A549 treated with Mapracorat at 1 μM for 4 hours (cell line): ENCODE measurements around the gene TSPAN16. TPM values are rescaled to one million over a fixed set of nuclear protein-coding genes. Genes with fewer than 3 reads are reported as not detected.

Experiments
- total RNA-seq: library from RNA; stranded (reverse); fragments of 200-300 nt; extraction: Qiagen RNA extraction; gene quantifications from 5 replicates; pipeline ENCODE4 v1.2.3, GENCODE V29; 2022

The TSPAN16 gene
- not detected in 5 replicates for total RNA-seq

DNA sequence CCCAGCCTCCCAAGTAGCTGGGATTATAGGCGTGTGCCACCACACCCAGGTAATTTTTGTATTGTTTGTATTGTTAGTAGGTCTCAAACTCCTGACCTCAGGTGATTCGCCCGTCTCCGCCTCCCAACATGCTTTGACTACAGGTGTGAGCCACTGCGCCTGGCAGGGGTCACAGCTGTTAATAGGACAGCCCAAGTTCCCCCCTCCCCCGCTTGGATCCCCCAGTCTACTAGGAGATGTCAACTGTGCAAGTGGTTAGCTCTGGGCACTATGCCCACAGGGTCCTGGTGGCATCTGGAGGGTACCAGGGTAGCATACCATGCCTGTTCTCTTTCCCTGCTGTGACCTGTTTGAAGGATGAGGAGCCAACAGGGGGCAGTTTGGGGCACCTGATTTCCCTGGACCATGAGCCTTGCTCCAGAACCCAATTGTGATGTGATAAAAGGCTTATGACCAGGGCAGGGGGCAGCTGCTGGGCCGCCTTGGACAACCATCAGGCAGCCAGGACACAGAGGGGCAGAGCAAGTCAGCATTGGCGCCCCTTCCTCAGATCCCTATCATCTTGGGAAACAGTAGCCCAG lies at the start of gene TSPAN16:
TSPAN16 (plus strand) TSS at position 496 of the 581 bp plus-strand sequence. CDS start 138 bp downstream, outside the sequence.

GRCh38 chr19:11261971-11262839 lies 33.8 kb upstream of the TSPAN16 start, which contains the start of gene DOCK6:
TSS of gene DOCK6 (minus strand) at chr19:11262524. CDS start at chr19:11262440, 84 bp downstream.

GRCh38 chr19:11339254-11340098 lies 43.5 kb downstream of the TSPAN16 start, which contains the start of gene RAB3D:
TSS of gene RAB3D (minus strand) at chr19:11339657. CDS start at chr19:11337399, 2,258 bp downstream.

GRCh38 chr19:11346104-11346940 lies 50.4 kb downstream of the TSPAN16 start, which contains the start of the genes CCDC159 and TMEM205:
TSS of gene CCDC159 (plus strand) at chr19:11346519. CDS start at chr19:11346607, 88 bp downstream.
TSS of gene TMEM205 (minus strand) at chr19:11346268. CDS start at chr19:11345619, 649 bp downstream.

DNA sequence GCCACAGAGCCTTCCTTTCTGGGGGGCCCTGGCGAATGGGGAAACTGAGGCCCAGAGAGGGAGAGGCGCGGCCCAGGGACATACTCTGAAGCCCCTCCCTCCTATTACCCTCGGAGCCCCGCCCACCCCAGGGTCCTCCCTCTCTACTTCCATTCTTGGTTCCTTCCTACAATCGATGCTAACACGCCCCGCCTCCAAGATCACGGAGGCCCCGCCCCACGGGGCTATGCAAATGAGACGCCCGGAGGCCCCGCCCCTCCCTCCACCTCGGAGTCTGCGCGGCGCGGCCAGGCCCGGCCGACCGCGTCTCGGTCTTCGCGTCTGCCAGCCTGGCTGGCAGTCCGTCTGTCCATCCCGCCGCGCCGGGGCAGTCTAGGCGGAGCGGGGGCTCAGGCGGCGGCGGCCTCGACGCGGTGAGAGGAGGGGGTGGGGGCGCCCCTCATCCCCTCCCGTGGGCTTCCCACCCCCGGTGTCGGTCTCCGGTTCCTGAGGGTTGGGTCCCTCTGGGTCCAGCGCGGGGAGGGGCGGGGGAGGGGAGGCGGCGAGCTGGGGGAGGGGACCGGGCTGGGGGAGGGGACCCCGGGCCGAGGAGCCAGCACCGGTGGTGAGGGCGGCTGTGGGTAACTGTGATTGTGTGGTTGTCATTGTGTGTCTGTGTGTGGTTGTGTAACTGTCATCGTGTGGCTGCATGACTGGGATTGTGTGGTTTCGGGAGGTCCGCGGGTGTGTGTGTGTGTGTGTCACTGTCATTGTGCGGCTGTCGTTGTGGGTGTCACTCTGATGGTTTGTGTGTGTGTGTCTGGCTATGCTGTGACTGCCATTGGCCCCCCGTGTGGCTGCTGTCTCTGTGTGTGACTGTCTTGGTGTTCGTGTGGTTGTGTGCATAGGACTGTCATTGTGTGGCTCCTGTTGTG lies 59.5 kb downstream of the TSPAN16 start, which contains the start of gene PLPPR2:
PLPPR2 (plus strand) TSS at position 273 of the 914 bp plus-strand sequence. CDS start 2,242 bp downstream, outside the sequence.

Other genes with a start within 250 kb of the TSPAN16 start
- 20.6 to 29.6 TPM (median 27.1 TPM) in 5 replicates for gene LDLR, start 206.7 kb upstream of the TSPAN16 start, total RNA-seq
- 14.5 to 21.4 TPM (median 18.8 TPM) in 5 replicates for gene SPC24, start 140.4 kb upstream of the TSPAN16 start, total RNA-seq
- 39.2 to 48.5 TPM (median 46.7 TPM) in 5 replicates for gene KANK2, start 98.6 kb upstream of the TSPAN16 start, total RNA-seq
- gene ANGPTL8, start 56.5 kb upstream of the TSPAN16 start, total RNA-seq = 0.52 TPM in 1 of 5 replicates, not detected in the others
- 6.0 to 12.5 TPM (median 9.2 TPM) in 5 replicates for gene DOCK6, start 33.6 kb upstream of the TSPAN16 start, total RNA-seq
- 3.5 to 4.2 TPM (median 3.7 TPM) in 5 replicates for gene RAB3D, start 43.5 kb downstream of the TSPAN16 start, total RNA-seq
- 96.1 to 136 TPM (median 106 TPM) in 5 replicates for gene TMEM205, start 50.1 kb downstream of the TSPAN16 start, total RNA-seq
- gene CCDC159, start 50.4 kb downstream of the TSPAN16 start, total RNA-seq = 4.6 to 6.0 TPM (median 5.4 TPM) in 5 replicates
- 7.1 to 10.7 TPM (median 9.4 TPM) in 5 replicates for gene PLPPR2, start 59.3 kb downstream of the TSPAN16 start, total RNA-seq
- gene SWSAP1, start 78.5 kb downstream of the TSPAN16 start, total RNA-seq = 1.8 to 2.5 TPM (median 2.0 TPM) in 5 replicates
- 3.1 to 5.0 TPM (median 4.6 TPM) in 5 replicates for gene EPOR, start 88.2 kb downstream of the TSPAN16 start, total RNA-seq
- gene RGL3, start 123.2 kb downstream of the TSPAN16 start, total RNA-seq = 1.1 to 3.0 TPM (median 1.7 TPM) in 5 replicates
- gene ODAD3, start 139.0 kb downstream of the TSPAN16 start, total RNA-seq = 0.49 to 1.6 TPM (median 1.1 TPM) in 5 replicates
- gene PRKCSH, start 139.5 kb downstream of the TSPAN16 start, total RNA-seq = 242 to 258 TPM (median 251 TPM) in 5 replicates
- gene ELAVL3, start 184.9 kb downstream of the TSPAN16 start, total RNA-seq = 0.09 to 0.21 TPM (median 0.15 TPM) in 4 of 5 replicates, not detected in the other
- 4.5 to 6.4 TPM (median 5.0 TPM) in 5 replicates for gene ZNF653, start 209.7 kb downstream of the TSPAN16 start, total RNA-seq
- gene ECSIT, start 233.0 kb downstream of the TSPAN16 start, total RNA-seq = 23.8 to 32.3 TPM (median 31.6 TPM) in 5 replicates
- 0.31 to 0.77 TPM (median 0.39 TPM) in 5 replicates for gene CNN1, start 242.7 kb downstream of the TSPAN16 start, total RNA-seq